Measurements from ENCODE around the gene MAP3K2. TPM values are rescaled to one million over a fixed set of nuclear protein-coding genes. Genes with fewer than 3 reads are reported as not detected.

Gene MAP3K2
- total RNA-seq, 1 experiment from 2014 or later, result 54.8 TPM

- Histone ChIP-seq H3K27ac (ENCODE audit: low read depth, low read length, poor library complexity, severe bottlenecking) (no peak overlapping the region), H3K36me3 (ENCODE audit: insufficient read depth, low read length, poor library complexity, severe bottlenecking) (no peaks in the 10 kb centered on the region), H3K27me3 (replicated peaks; ENCODE audit: insufficient read depth, low read depth, low read length, poor library complexity) (no peaks in the 10 kb centered on the region), H3K4me1 (ENCODE audit: insufficient read depth, low read length, poor library complexity, severe bottlenecking) (peaks cover 14% of the 10 kb centered on the region), H3K9me3 (ENCODE audit: low read depth, low read length, poor library complexity, severe bottlenecking) (no peaks in the 10 kb centered on the region), H3K4me3 (ENCODE audit: low read depth, low read length, poor library complexity, severe bottlenecking) (no peak overlapping the region)
- intact Hi-C loops (cut with micrococcal nuclease; ENCODE audit: unreplicated experiment), result no loop called here
- BruUV-seq (replicated peaks), result no TSS peak
- ChIA-PET CTCF (no interaction called here), POLR2A (ENCODE audit: low non-redundant PET) (no interaction called here)
- TF ChIP-seq, protein P1, sequence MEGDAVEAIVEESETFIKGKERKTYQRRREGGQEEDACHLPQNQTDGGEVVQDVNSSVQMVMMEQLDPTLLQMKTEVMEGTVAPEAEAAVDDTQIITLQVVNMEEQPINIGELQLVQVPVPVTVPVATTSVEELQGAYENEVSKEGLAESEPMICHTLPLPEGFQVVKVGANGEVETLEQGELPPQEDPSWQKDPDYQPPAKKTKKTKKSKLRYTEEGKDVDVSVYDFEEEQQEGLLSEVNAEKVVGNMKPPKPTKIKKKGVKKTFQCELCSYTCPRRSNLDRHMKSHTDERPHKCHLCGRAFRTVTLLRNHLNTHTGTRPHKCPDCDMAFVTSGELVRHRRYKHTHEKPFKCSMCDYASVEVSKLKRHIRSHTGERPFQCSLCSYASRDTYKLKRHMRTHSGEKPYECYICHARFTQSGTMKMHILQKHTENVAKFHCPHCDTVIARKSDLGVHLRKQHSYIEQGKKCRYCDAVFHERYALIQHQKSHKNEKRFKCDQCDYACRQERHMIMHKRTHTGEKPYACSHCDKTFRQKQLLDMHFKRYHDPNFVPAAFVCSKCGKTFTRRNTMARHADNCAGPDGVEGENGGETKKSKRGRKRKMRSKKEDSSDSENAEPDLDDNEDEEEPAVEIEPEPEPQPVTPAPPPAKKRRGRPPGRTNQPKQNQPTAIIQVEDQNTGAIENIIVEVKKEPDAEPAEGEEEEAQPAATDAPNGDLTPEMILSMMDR (conservative IDR thresholded peaks at IDR 0.05; ENCODE audit: low read depth, low read length), result no peak
- DNase-seq (ENCODE audit: low spot score), result no peak
These were observed 16.9 kb upstream of the MAP3K2 start for GRCh38 chr2:127404466-127405254.

GRCh38 chr2:127403460-127403859 lies 15.7 kb upstream of the MAP3K2 start:
- no peak overlapping the region for H3K27ac ChIP-seq (ENCODE audit: low read depth, low read length, poor library complexity, severe bottlenecking)
- H3K4me1 ChIP-seq (ENCODE audit: insufficient read depth, low read length, poor library complexity, severe bottlenecking), result peaks cover 9% of the 10 kb centered on the region
- H3K4me3 ChIP-seq (ENCODE audit: low read depth, low read length, poor library complexity, severe bottlenecking), result no peak overlapping the region
- H3K36me3 ChIP-seq (ENCODE audit: insufficient read depth, low read length, poor library complexity, severe bottlenecking), result no peaks in the 10 kb centered on the region
- no peaks in the 10 kb centered on the region for H3K9me3 ChIP-seq (ENCODE audit: low read depth, low read length, poor library complexity, severe bottlenecking)
- TF ChIP-seq, protein P1 (conservative IDR thresholded peaks at IDR 0.05; ENCODE audit: low read depth, low read length), result no peak
- DNase-seq (ENCODE audit: low spot score), result no peak
- no TSS peak for BruUV-seq (replicated peaks)
- ChIA-PET POLR2A (ENCODE audit: low non-redundant PET) (no interaction called here), CTCF (no interaction called here)
- no peaks in the 10 kb centered on the region for H3K27me3 ChIP-seq (replicated peaks; ENCODE audit: insufficient read depth, low read depth, low read length, poor library complexity)
- intact Hi-C loops (cut with micrococcal nuclease; ENCODE audit: unreplicated experiment), result no loop called here

DNA sequence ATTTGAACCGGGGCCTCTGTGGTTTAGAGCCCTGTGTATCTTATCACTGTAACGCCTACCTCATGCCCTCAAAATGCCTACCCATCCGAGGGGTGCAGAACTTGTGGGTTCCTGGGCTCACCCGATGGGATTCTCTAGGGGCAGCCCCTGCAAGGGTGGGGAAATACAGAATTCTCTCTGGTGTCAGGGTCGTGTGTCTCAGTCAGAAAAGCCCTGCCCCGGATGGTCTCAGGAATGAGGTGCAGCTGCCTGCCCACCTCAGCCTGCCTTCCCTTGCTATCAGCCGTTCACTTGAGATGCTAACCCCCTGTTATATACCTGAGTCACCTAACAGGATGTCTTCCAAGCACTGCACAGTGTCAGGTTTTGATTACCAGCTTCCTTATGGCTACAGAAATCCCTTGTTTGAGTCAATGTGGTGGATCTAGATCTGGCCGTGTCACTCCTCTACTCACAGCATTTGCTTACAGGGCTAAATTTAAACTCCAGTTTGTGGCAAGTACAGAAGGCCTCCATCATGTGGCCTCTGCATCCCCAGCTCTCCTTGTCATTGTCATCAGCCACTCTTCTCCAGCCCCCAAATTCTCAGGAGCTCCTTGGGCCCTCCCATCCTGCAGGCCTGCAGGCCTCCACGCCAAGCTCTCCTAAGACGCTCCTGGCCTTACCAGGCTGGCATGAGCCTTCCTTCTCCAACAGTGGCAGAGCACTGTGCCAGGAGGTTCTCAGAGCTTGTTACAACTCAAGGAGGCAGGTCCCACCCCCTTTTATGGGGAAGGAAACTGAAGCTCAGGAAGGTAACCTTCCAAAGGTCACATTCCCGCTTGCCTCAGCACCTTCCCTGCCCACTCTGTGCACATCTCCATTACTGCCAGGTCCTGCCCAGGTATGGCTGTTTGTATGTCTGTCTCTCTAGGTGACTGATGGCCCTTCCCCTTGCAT lies 14.3 kb upstream of the MAP3K2 start:
- no peaks in the 10 kb centered on the region for H3K27me3 ChIP-seq (replicated peaks; ENCODE audit: insufficient read depth, low read depth, low read length, poor library complexity)
- H3K36me3 ChIP-seq (ENCODE audit: insufficient read depth, low read length, poor library complexity, severe bottlenecking), result no peaks in the 10 kb centered on the region
- TF ChIP-seq EZH2 (IDR thresholded peaks at IDR 0.05; ENCODE audit: borderline replicate concordance, low read depth, low read length, poor library complexity, severe bottlenecking), result no peak
- TF ChIP-seq, protein P1 (conservative IDR thresholded peaks at IDR 0.05; ENCODE audit: low read depth, low read length), result no peak
- CTCF ChIA-PET, result no interaction called here
- no peak for DNase-seq (ENCODE audit: low spot score)
- H3K4me1 ChIP-seq (ENCODE audit: insufficient read depth, low read length, poor library complexity, severe bottlenecking), result peaks cover 4% of the 10 kb centered on the region
- intact Hi-C loops (cut with micrococcal nuclease; ENCODE audit: unreplicated experiment), result no loop called here
- POLR2A ChIA-PET (ENCODE audit: low non-redundant PET), result no interaction called here
- no peak overlapping the region for H3K4me3 ChIP-seq (ENCODE audit: low read depth, low read length, poor library complexity, severe bottlenecking)
- BruUV-seq (replicated peaks), result no TSS peak
- no peak overlapping the region for H3K27ac ChIP-seq (ENCODE audit: low read depth, low read length, poor library complexity, severe bottlenecking)
- H3K9me3 ChIP-seq (ENCODE audit: low read depth, low read length, poor library complexity, severe bottlenecking), result no peaks in the 10 kb centered on the region

Data from A673 (cell line).